HL-60 (cell line): ENCODE results near the gene SKAP2.

ENCODE experiments used
- DNase-seq, 2 experiments: peaks; one replicate each; pipeline ENCODE4 v3.0.0-alpha.2; 2010 to 2020; ENCODE audit warnings: low read depth in 1 of 2, low spot score in 1 of 2
- H3K27ac ChIP-seq: fragments of 250-450 bp; sonication (Bioruptor Pico); replicated peaks from 2 replicates; pipeline ENCODE4 v1.5.1; 2020; ENCODE audit warnings: mild to moderate bottlenecking, moderate library complexity
- H3K27me3 ChIP-seq: fragments of 250-450 bp; sonication (Bioruptor Pico); 2 replicates; pipeline ENCODE4 v1.5.1; 2021; ENCODE audit warnings: mild to moderate bottlenecking, moderate library complexity; ENCODE audit not compliant: insufficient read depth, poor library complexity, severe bottlenecking
- H3K4me3 ChIP-seq: replicated peaks from 2 replicates; pipeline ENCODE4 v1.5.1; 2011; ENCODE audit warnings: mild to moderate bottlenecking, control low read depth, low read length; ENCODE audit not compliant: insufficient read depth
- CTCF ChIP-seq: IDR thresholded peaks from one replicate; pipeline ENCODE4 v1.5.1; 2011; ENCODE audit warnings: low read length, control low read depth, inconsistent platforms; ENCODE audit not compliant: insufficient read depth
- GABPA ChIP-seq: IDR thresholded peaks from 2 replicates; pipeline ENCODE4 v1.6.1; 2012; ENCODE audit warnings: low read depth
- POLR2AphosphoS5 ChIP-seq: IDR thresholded peaks from 2 replicates; pipeline ENCODE4 v1.6.1; 2012; ENCODE audit warnings: low read depth
- REST ChIP-seq: IDR thresholded peaks from 2 replicates; pipeline ENCODE4 v1.6.1; 2012; ENCODE audit warnings: low read depth; ENCODE audit not compliant: insufficient replicate concordance
- SPI1 ChIP-seq: IDR thresholded peaks from 2 replicates; pipeline ENCODE4 v1.6.1; 2012; ENCODE audit warnings: low read depth, mild to moderate bottlenecking, borderline replicate concordance

SKAP2 gene

GRCh38 chr7:26794541-26794940 is 69.8 kb downstream of the SKAP2 start:
- Histone ChIP-seq H3K27ac (no peak overlapping the region), H3K4me3 (no peak overlapping the region), H3K27me3 (no peaks in the 10 kb centered on the region)
- DNase-seq, result no peak
- TF ChIP-seq REST, result no peak
- no peak for TF ChIP-seq POLR2AphosphoS5
- TF ChIP-seq SPI1, result no peak
- TF ChIP-seq CTCF, result no peak
- no peak for TF ChIP-seq GABPA

- H3K4me3 ChIP-seq, result no peak overlapping the region
- TF ChIP-seq POLR2AphosphoS5 (no peak), CTCF (no peak), GABPA (no peak), SPI1 (no peak), REST (no peak)
Observed at GRCh38 chr7:26792576-26792975, 71.8 kb downstream of the SKAP2 start.

GRCh38 chr7:26792006-26792405 is 72.4 kb downstream of the SKAP2 start:
- DNase-seq, result no peak
- Histone ChIP-seq H3K27me3 (no peaks in the 10 kb centered on the region), H3K27ac (no peak overlapping the region), H3K4me3 (no peak overlapping the region)
- TF ChIP-seq CTCF (no peak), REST (no peak), GABPA (no peak), POLR2AphosphoS5 (no peak), SPI1 (no peak)

More at GRCh38 chr7:26792576-26792975, 71.8 kb downstream of the SKAP2 start:
- DNase-seq, result no peak
- H3K27ac ChIP-seq, result no peak overlapping the region
- no peaks in the 10 kb centered on the region for H3K27me3 ChIP-seq
